Vagina (tissue), 2 donors: ENCODE results near the gene SLC1A2.

Experiments used
- POLR2A ChIP-seq, 2 donors: fragments of 450-650 bp; IDR thresholded peaks; one replicate each; pipeline ENCODE4 v1.6.1; 2017; ENCODE audit warnings: antibody characterized with exemption in 2 of 2, mild to moderate bottlenecking in 2 of 2, moderate library complexity in 2 of 2
- POLR2AphosphoS5 ChIP-seq, 2 donors: sonication (generic); formaldehyde crosslinking; IDR thresholded peaks; one replicate each; pipeline ENCODE4 v1.9.0; 2017; ENCODE audit warnings: antibody characterized with exemption in 2 of 2, mild to moderate bottlenecking in 2 of 2, low read depth in 1 of 2; ENCODE audit not compliant: insufficient read depth in 1 of 2
- TF ChIP-seq, protein P1 (sequence below), 3 experiments: fragments of 450-650 bp in 2 of 3; fragments of 200-600 bp in 1 of 3; sonication (generic) in 1 of 3; IDR thresholded peaks; one replicate each; pipeline ENCODE4 v1.5.1; 2017 to 2019; ENCODE audit warnings: antibody characterized with exemption in 3 of 3, mild to moderate bottlenecking in 2 of 3, moderate library complexity in 2 of 3

- TF ChIP-seq POLR2A (IDR thresholded peaks at IDR 0.05) (no peak), POLR2AphosphoS5 (IDR thresholded peaks at IDR 0.05; ENCODE audit: insufficient read depth in 1 of 2, low read depth in 1 of 2) (no peak)
- TF ChIP-seq, protein P1, sequence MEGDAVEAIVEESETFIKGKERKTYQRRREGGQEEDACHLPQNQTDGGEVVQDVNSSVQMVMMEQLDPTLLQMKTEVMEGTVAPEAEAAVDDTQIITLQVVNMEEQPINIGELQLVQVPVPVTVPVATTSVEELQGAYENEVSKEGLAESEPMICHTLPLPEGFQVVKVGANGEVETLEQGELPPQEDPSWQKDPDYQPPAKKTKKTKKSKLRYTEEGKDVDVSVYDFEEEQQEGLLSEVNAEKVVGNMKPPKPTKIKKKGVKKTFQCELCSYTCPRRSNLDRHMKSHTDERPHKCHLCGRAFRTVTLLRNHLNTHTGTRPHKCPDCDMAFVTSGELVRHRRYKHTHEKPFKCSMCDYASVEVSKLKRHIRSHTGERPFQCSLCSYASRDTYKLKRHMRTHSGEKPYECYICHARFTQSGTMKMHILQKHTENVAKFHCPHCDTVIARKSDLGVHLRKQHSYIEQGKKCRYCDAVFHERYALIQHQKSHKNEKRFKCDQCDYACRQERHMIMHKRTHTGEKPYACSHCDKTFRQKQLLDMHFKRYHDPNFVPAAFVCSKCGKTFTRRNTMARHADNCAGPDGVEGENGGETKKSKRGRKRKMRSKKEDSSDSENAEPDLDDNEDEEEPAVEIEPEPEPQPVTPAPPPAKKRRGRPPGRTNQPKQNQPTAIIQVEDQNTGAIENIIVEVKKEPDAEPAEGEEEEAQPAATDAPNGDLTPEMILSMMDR (IDR thresholded peaks at IDR 0.05) = no peak
Observed at GRCh38 chr11:35238882-35239281, 180.5 kb downstream of the SLC1A2 start.
